WTC11 (cell line): ENCODE measurements around the gene PAFAH2. TPM values are rescaled to one million over a fixed set of nuclear protein-coding genes. Genes with fewer than 3 reads are reported as not detected.

ENCODE experiments used
- ATAC-seq: fragments of 200-7000 bp; cut with Tn5 transposase; 2 replicates; pipeline ENCODE4 v1.10.0; 2021; ENCODE audit warnings: mild to moderate bottlenecking, moderate library complexity
- CTCF ChIA-PET: fragments of 300-600 bp; sonication (Branson Sonifier 250); formaldehyde crosslinking; loops from one replicate; lab custom pipeline; 2021; ENCODE audit warnings: antibody characterized with exemption; lab: Charles Lee
- POLR2A ChIA-PET: fragments of 350-600 bp; sonication (Branson Sonifier 250); formaldehyde crosslinking; loops from one replicate; lab custom pipeline; 2021; ENCODE audit warnings: antibody characterized with exemption; lab: Charles Lee
- DNase-seq: peaks from one replicate; pipeline ENCODE4 v3.0.0; 2021; ENCODE audit warnings: low spot score
- H3K27ac Mint-ChIP-seq: 2 replicates; pipeline ENCODE4 v1.8.0; 2021; ENCODE audit warnings: mixed read lengths
- H3K27me3 Mint-ChIP-seq: 2 replicates; pipeline ENCODE4 v1.8.0; 2021; ENCODE audit warnings: low read depth, mild to moderate bottlenecking, moderate library complexity, mixed read lengths
- H3K36me3 Mint-ChIP-seq: 2 replicates; pipeline ENCODE4 v1.8.0; 2021; ENCODE audit warnings: mixed read lengths
- H3K4me1 Mint-ChIP-seq: 2 replicates; pipeline ENCODE4 v1.8.0; 2022; ENCODE audit warnings: mixed read lengths
- H3K4me3 Mint-ChIP-seq: 2 replicates; pipeline ENCODE4 v1.8.0; 2021; ENCODE audit warnings: mild to moderate bottlenecking, moderate library complexity, mixed read lengths
- H3K9me3 Mint-ChIP-seq: 2 replicates; pipeline ENCODE4 v1.8.0; 2021; ENCODE audit warnings: mixed read lengths
- CDX4 ChIP-seq: fragments of 250-450 bp; sonication (Bioruptor Pico); IDR thresholded peaks from 2 replicates; pipeline ENCODE4 v1.9.0; 2021; ENCODE audit warnings: moderate library complexity, mild to moderate bottlenecking, inconsistent platforms, borderline replicate concordance
- CTCF ChIP-seq: fragments of 200-600 bp; IDR thresholded peaks from 2 replicates; pipeline ENCODE4 v1.8.0; 2022; ENCODE audit warnings: antibody characterized with exemption
- ERG ChIP-seq: fragments of 250-450 bp; sonication (Bioruptor Pico); IDR thresholded peaks from 2 replicates; pipeline ENCODE4 v1.8.0; 2021; ENCODE audit warnings: mild to moderate bottlenecking
- GRHL2 ChIP-seq: fragments of 250-450 bp; sonication (Bioruptor Pico); IDR thresholded peaks from 2 replicates; pipeline ENCODE4 v1.8.0; 2022; ENCODE audit warnings: mild to moderate bottlenecking, moderate library complexity; ENCODE audit not compliant: insufficient replicate concordance, severe bottlenecking
- NR2C2 ChIP-seq: sonication (generic); formaldehyde crosslinking; IDR thresholded peaks from 2 replicates; pipeline ENCODE4 v1.8.0; 2022; ENCODE audit warnings: mild to moderate bottlenecking, missing genetic modification reagents
- PRDM15 ChIP-seq: sonication (generic); formaldehyde crosslinking; IDR thresholded peaks from 2 replicates; pipeline ENCODE4 v1.8.0; 2022; ENCODE audit warnings: missing genetic modification reagents
- PRRX2 ChIP-seq: fragments of 250-450 bp; sonication (Bioruptor Pico); IDR thresholded peaks from 2 replicates; pipeline ENCODE4 v1.8.0; 2021; ENCODE audit warnings: mild to moderate bottlenecking
- SMAD3 ChIP-seq: sonication (generic); formaldehyde crosslinking; IDR thresholded peaks from 2 replicates; pipeline ENCODE4 v1.8.0; 2022; ENCODE audit warnings: missing genetic modification reagents, mild to moderate bottlenecking, borderline replicate concordance
- ZNF219 ChIP-seq: sonication (generic); formaldehyde crosslinking; IDR thresholded peaks from 2 replicates; pipeline ENCODE4 v1.8.0; 2023; ENCODE audit warnings: missing genetic modification reagents, mild to moderate bottlenecking, borderline replicate concordance
- ZNF232 ChIP-seq: sonication (generic); formaldehyde crosslinking; IDR thresholded peaks from 2 replicates; pipeline ENCODE4 v1.8.0; 2022; ENCODE audit warnings: mild to moderate bottlenecking, missing genetic modification reagents
- ZNF281 ChIP-seq: sonication (generic); formaldehyde crosslinking; IDR thresholded peaks from 2 replicates; pipeline ENCODE4 v1.8.0; 2023; ENCODE audit warnings: mild to moderate bottlenecking, missing genetic modification reagents
- ZNF423 ChIP-seq: fragments of 250-450 bp; sonication (Bioruptor Pico); IDR thresholded peaks from 2 replicates; pipeline ENCODE4 v2.1.2; 2022; ENCODE audit warnings: mild to moderate bottlenecking, moderate library complexity
- ZNF671 ChIP-seq: fragments of 250-450 bp; sonication (Bioruptor Pico); IDR thresholded peaks from 2 replicates; pipeline ENCODE4 v1.8.0; 2021; ENCODE audit warnings: mild to moderate bottlenecking
- total RNA-seq: library from RNA; stranded (reverse); gene quantifications from 3 replicates; pipeline ENCODE4 v1.2.3, GENCODE V29; 2021
- TF ChIP-seq, protein P1 (sequence below): fragments of 250-450 bp; sonication (Bioruptor Pico); IDR thresholded peaks from 2 replicates; pipeline ENCODE4 v1.9.0; 2021; ENCODE audit warnings: mild to moderate bottlenecking
- TF ChIP-seq, protein P2 (sequence below): sonication (generic); formaldehyde crosslinking; IDR thresholded peaks from 2 replicates; pipeline ENCODE4 v1.8.1; 2022; ENCODE audit warnings: low read depth, mild to moderate bottlenecking, moderate library complexity, missing genetic modification reagents, borderline replicate concordance
- TF ChIP-seq, protein P3 (sequence below): sonication (generic); formaldehyde crosslinking; conservative IDR thresholded peaks from 2 replicates; pipeline ENCODE4 v1.8.1; 2023; ENCODE audit warnings: mild to moderate bottlenecking, low read depth, missing genetic modification reagents, moderate library complexity

The PAFAH2 gene
- total RNA-seq, 1 experiment from 2014 or later, result 11.5 TPM

DNA sequence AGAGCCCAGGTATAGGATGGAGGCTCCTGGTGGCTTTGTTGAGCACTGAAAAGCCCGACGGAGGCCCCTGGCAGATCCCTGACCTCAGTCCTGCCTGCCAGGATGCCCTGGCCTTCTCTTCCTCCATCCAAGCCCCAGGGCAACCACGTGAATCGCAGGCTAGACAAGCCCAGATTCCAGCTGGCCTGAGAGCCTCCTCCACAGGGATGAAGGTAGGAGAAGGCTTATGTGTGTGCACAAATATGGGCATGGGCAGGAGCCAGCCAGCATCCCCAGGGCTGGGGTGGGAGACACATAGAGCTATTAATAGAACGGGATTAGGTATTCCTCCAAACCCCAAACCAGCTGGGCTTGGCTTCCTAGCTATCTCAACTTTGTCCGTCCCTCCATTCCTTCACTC is 19.7 kb upstream of the PAFAH2 start:
- H3K4me1 Mint-ChIP-seq, result peaks cover 28% of the 10 kb centered on the region
- no peaks in the 10 kb centered on the region for H3K36me3 Mint-ChIP-seq
- no peak overlapping the region for H3K4me3 Mint-ChIP-seq
- CTCF ChIA-PET, result interaction anchor here (0.8 to 2.3 kb wide), 6 partner anchors 13 to 122 kb away, joined by 3 to 11 read pairs (median 5); partner anchors contain the start of gene SLC30A2
- POLR2A ChIA-PET, result no interaction called here
- no peak for DNase-seq
- no peak overlapping the region for H3K27ac Mint-ChIP-seq
- TF ChIP-seq SMAD3 (CRISPR knock-in tag) (no peak), ZNF423 (CRISPR knock-in tag) (no peak), ERG (no peak), CTCF (no peak), ZNF232 (CRISPR knock-in tag) (no peak), PRDM15 (no peak), ZNF671 (CRISPR knock-in tag) (no peak), ZNF219 (CRISPR knock-in tag) (no peak), ZNF281 (CRISPR knock-in tag) (no peak), CDX4 (no peak), NR2C2 (CRISPR knock-in tag) (no peak), GRHL2 (CRISPR knock-in tag) (no peak), PRRX2 (CRISPR knock-in tag) (no peak)
- TF ChIP-seq, protein P1, sequence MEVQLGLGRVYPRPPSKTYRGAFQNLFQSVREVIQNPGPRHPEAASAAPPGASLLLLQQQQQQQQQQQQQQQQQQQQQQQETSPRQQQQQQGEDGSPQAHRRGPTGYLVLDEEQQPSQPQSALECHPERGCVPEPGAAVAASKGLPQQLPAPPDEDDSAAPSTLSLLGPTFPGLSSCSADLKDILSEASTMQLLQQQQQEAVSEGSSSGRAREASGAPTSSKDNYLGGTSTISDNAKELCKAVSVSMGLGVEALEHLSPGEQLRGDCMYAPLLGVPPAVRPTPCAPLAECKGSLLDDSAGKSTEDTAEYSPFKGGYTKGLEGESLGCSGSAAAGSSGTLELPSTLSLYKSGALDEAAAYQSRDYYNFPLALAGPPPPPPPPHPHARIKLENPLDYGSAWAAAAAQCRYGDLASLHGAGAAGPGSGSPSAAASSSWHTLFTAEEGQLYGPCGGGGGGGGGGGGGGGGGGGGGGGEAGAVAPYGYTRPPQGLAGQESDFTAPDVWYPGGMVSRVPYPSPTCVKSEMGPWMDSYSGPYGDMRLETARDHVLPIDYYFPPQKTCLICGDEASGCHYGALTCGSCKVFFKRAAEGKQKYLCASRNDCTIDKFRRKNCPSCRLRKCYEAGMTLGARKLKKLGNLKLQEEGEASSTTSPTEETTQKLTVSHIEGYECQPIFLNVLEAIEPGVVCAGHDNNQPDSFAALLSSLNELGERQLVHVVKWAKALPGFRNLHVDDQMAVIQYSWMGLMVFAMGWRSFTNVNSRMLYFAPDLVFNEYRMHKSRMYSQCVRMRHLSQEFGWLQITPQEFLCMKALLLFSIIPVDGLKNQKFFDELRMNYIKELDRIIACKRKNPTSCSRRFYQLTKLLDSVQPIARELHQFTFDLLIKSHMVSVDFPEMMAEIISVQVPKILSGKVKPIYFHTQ (CRISPR knock-in tag), result no peak
- TF ChIP-seq, protein P2, sequence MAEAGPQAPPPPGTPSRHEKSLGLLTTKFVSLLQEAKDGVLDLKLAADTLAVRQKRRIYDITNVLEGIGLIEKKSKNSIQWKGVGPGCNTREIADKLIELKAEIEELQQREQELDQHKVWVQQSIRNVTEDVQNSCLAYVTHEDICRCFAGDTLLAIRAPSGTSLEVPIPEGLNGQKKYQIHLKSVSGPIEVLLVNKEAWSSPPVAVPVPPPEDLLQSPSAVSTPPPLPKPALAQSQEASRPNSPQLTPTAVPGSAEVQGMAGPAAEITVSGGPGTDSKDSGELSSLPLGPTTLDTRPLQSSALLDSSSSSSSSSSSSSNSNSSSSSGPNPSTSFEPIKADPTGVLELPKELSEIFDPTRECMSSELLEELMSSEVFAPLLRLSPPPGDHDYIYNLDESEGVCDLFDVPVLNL (CRISPR knock-in tag), result no peak
- TF ChIP-seq, protein P3, sequence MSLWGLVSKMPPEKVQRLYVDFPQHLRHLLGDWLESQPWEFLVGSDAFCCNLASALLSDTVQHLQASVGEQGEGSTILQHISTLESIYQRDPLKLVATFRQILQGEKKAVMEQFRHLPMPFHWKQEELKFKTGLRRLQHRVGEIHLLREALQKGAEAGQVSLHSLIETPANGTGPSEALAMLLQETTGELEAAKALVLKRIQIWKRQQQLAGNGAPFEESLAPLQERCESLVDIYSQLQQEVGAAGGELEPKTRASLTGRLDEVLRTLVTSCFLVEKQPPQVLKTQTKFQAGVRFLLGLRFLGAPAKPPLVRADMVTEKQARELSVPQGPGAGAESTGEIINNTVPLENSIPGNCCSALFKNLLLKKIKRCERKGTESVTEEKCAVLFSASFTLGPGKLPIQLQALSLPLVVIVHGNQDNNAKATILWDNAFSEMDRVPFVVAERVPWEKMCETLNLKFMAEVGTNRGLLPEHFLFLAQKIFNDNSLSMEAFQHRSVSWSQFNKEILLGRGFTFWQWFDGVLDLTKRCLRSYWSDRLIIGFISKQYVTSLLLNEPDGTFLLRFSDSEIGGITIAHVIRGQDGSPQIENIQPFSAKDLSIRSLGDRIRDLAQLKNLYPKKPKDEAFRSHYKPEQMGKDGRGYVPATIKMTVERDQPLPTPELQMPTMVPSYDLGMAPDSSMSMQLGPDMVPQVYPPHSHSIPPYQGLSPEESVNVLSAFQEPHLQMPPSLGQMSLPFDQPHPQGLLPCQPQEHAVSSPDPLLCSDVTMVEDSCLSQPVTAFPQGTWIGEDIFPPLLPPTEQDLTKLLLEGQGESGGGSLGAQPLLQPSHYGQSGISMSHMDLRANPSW, result no peak
- no peaks in the 10 kb centered on the region; the same call in 1 of the 2 replicates for H3K27me3 Mint-ChIP-seq
- no peaks in the 10 kb centered on the region for H3K9me3 Mint-ChIP-seq
- no peak for ATAC-seq
